Activated gamma-delta T cell treated with anti-CD3 and anti-CD28 coated beads, Interleukin-2, amount 50 U/mL, for 16 hours (primary cell): ENCODE measurements around the gene KIF6.

Source experiments
- DNase-seq: peaks from one replicate; pipeline ENCODE4 v3.0.0-alpha.2; 2020; ENCODE audit warnings: low read depth

Gene KIF6

DNA sequence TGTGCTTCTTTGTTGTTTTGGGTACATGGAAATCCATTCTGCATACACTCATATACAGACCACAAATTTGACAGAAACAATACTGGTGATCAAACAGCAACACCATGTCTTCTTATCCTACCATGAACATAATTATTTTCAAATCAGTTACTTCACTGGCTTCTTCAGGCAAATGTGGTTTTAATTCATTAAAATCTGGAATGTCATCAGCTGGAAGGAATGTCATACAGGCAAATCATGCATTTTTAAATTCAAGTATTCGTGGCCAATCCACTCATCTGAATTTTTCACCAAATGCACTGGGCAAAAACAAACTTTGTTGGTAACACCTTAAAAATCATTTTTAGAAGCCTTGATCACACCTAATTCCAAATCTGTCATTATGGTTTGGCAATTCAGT, 59.3 kb downstream of the KIF6 start:
- no peak for DNase-seq

DNA sequence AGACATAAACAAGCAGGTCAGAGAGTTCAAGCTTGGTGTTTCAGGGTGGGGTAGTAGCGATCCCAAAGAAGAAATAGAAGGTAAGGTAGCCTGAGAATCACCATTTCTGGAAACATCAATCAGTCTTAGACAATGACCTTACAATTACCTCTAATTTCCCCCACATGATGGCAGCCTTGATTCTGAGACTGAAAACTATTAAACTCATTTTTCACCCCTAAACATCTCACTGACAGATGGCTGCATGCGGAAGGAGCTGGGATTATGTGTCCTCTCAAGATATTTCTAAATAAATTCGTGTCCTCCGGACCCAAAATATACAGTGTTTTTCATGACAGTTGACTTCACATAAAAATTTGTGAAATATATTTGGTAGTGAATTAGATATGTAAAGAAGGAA, 61.0 kb downstream of the KIF6 start:
- no peak for DNase-seq

DNA sequence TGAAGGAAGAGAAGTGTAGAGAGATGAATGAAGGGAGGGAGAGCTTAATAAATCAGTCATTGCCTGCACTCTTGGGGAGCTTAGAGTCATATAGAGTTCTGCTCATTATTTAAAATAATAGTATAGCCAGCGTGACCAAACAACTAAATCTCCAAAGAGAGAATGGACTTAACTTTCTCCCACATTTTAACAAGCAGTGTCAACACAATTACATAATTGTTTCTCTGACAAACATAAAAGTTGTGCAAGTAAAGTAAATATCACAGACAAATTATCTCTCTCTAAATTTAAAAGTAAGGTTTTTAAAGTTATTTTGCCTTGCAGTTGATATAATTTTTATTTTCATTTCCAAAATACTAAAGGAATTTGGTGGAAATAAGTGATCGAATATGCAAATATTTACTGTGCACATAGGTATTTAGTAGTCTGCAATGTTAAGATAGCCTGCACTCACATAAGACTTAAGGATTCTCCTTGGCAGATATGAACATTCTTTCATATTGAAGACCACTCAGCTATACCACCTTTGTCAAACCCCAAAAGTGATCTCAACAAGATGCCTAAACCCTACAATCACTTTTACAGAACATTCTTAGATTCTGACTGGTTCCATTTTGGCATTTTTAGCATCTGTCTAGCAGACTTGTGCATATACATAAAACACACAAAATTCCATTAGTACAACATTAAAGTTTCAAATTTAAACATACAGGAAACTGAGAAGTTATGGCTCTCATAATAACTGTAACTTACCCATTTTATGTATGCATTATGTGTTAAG, 67.7 kb downstream of the KIF6 start:
- DNase-seq = no peak

DNA sequence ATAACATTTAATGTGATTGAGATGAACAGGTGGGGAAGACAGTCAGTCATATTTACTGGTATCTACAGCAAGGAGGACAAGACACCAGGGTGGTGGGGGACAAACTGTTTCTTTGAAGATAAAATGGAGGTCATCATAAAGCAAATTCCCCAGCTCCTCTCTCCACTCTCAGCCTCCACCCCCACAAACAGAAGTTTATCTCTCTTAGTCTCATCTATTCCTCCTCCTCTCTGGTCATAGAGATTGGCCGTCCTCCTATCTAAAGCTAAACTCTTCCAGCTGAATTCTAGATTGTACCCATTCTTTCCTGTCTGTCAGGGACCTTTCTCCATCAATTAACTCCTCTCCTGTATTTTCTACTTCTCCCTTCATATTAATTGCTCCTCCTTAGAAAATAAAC, 71.1 kb downstream of the KIF6 start:
- no peak for DNase-seq

DNA sequence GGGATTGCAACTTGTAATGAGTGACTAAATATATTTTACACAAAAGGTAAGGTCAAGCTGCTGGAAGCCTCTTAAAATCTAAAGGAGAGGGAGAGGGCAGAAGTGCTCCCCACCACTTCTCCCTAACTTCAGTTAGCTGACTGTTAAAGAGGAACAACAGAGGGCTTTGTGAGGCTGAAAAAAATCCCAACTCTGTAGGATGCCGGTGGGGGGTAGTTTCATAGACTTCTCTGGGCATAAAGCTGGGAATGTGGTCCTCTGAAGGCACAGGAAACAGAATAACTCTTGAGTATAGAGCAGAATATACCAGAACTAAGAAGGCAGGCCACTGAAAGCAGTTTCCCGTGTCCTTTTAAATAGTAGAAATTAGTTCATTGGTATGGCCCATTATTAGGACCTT, 71.6 kb downstream of the KIF6 start:
- DNase-seq = no peak

DNA sequence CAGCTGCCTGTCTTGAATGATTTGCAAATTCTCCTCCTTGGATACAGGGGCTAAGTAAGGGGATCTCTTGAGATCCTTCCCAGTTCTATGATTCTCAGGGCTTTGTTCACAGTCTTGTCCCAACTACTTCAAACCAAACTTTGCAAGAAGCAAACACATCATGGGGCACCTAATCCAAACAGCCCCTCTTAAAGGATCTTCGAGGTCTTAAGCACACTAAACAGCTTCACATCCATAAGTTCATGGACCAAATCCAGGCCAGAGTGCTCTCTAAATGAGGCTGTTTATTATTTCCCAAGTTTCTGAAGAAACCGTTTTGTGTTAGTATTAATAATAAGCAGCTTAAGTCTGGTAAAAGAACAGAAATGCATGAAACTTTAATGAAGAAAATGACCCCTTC, 75.2 kb downstream of the KIF6 start:
- no peak for DNase-seq

DNA sequence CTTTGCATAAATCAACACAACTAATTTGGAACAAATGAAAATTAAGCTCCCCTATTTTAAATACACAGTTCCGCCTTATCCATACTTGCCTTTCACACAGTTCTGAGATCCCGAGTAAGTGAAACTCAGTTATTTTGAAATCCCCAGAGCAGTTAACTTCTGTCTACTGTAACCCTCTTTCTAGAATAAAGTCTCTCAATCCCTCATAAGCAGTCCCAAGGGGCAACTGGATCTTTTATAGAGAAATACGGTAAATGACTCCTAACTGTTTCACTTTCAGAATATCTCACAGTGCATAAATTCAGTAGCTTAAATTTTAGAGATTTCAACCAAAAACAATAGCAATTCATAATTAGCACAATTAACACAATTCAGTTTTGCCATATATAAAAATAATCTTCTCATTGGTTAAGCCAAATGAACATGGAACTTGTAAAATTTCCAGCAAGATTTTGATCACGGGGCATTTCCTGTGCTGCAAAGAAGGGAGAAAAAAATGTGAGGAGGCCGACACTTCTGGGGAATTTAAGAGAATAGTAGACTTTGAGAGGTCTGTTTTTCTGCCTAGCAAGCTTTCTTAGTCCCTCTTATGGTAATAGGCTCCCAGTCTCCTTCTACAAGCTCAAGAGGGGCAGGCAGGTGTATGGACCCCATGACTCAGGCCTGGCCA, 78.3 kb downstream of the KIF6 start:
- DNase-seq = no peak

DNA sequence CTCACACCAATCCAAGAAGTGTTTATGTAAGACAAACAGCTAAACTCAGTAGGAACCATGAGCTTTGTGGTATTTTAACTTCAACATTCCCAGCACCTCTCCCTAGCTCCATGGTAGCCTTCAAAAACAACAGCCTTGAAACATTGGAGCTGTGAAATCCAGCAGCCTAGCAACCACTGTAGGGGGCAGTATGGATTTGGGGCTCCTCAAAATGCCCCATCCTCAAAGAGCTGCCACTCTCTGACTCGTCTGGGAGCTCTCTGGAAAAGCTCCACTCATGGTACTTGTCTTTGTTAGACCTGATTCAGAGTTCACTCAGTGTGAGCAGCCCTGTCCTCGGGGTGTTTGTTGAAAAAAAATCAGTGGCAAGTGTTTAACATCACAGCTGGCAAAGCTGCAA, 82.9 kb downstream of the KIF6 start:
- DNase-seq = no peak

DNA sequence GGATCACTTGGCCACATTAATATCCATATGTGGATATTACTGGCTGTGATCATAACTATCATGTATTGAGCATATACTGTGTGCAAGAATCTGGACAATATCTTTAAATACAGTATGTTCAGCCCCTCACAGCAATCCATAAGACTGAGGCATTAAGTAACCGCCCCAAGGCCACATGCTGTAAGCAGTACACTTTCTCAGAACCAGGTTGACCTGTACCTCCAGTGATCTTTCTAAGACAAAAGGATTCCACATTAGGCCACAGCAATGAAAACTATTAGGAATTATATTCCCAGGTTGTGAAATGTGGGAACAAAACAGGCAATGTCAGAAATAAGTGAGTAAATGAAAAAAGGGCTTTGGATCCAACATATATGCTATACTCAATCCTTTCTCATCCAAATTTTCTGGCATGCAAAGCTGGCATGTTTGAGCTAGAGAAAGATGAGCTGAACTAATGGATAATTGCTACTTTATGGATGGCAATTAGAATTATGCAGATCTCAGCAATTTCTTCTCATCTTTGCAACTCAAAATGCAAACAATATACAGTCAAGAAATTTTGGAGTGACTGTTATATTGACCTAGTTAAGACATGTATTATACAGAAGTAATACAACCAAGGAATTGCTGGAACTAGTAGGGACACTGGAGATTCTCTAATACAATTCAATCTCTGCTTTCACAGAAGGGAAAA, 86.9 kb downstream of the KIF6 start:
- DNase-seq = no peak

DNA sequence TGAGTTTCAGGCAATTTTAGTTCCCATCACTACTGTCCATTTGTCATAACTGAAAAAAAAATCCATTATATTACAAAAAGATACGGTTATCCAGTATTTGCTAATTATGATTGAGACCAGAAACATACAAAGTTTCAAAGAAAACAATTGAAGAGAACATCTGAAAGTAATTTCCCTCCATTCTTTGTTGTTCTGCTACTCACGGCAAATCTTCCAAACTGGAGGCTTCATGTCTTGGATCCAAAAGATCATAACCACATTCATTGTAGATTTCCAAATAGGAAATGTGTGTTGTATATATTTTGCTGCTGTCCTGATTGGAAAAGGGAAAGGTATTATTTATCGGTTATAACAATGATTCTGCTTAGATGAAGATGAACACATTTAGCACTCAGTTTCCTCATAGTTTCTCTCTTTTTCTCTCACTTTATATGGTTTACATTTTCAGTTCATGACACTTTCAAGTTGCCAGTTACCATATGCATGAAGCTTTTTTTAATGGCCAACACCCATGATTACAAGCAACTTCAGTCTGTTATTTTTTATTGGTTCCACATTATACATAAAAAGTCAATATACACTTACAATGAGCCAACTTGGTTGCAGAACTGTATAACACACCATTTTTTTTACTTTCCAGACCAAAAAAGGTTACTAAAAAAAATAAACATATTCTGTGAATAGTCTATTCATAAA, 90.4 kb downstream of the KIF6 start:
- no peak for DNase-seq

DNA sequence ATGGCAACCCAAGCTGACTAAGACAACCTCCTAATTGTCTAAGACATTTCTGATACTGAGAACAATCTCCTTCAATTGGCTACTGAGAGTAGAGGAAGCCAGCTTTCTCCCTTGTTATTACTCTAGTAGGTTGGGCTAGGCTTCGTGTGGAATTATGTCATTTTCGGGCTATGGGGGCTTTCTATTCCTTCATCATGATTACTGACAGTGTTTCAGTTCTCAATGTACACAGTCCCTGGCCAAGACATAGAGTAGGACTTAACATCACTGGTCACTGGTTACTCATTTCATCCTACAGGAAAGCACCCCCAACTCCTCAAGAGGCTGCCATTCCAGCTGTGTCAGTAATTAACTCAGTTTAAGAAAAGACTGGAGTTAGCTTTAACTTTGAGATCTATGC, 100.0 kb downstream of the KIF6 start:
- DNase-seq = no peak

DNA sequence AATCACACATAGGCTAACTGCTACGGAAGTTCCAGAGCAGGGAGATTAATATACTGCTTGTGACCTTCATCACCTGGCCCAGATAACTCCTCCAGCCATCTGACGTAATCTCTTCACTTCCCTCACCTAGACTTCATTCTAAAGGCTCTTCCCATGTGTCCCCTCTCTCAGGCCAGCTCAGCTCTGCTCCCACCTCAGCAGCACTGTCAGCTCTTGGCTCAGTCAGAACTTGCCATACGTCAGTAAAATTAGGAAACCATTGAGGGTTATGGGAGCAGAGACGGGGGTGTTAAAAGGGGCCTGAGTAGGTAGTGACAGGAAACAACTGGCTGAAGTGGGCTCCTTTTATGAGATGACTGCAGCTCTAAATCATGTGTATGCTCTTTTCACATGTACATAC, 101.5 kb downstream of the KIF6 start:
- DNase-seq = no peak

DNA sequence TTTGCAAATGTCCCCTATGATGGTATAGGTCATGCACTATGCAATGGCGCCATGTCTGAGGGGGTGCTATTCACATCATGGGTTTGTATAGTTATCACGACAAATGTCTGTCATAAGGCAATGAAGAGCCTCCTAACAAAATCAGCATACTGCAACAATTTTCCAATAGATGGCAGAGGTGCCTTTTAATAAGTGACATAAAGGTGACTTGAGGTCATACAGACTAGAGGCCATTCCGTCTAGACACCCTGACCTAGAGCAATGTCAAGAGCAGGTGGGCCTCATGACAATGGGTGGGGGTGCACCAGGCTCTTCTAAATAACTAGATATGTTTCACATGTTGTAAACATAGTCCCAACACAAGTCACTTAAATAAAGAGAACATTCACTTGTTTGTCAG, 107.7 kb downstream of the KIF6 start:
- no peak for DNase-seq

DNA sequence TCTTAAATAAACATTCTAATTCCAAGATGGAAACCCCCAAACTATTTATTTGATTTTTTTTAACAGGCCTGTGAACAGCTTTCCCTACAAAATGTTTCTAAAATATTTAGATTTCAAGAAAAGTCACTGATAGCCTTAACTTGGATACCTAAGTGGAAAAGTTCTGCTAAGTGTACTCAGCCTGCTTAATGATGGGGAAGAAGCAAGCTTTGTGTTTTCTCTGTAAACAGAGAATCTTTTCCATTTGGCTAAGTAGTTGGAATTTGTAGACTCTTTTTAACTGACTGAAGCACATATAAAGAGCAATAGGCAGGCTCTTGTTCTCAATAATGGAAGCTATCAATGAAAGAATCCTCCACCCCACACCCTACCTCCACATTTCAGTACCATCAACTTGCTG, 108.2 kb downstream of the KIF6 start:
- DNase-seq = no peak

DNA sequence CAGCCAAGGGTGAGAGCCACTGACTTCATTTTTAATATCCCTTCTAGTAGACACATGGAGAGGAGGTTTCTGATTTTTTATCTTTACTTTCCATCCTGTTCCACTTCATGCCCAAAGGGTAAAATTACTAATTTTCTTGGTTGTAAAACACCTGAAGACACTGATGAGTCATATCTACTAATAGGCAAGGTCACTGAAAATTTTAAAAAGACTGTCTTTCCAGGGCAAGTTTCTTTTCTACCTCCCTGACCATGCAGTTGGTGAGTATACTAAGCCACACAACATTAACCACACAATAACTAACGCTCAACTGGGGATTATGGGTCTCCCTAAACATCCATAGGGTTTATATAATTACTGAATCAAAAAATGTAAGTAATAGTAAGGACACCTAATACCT, 109.6 kb downstream of the KIF6 start:
- no peak for DNase-seq

DNA sequence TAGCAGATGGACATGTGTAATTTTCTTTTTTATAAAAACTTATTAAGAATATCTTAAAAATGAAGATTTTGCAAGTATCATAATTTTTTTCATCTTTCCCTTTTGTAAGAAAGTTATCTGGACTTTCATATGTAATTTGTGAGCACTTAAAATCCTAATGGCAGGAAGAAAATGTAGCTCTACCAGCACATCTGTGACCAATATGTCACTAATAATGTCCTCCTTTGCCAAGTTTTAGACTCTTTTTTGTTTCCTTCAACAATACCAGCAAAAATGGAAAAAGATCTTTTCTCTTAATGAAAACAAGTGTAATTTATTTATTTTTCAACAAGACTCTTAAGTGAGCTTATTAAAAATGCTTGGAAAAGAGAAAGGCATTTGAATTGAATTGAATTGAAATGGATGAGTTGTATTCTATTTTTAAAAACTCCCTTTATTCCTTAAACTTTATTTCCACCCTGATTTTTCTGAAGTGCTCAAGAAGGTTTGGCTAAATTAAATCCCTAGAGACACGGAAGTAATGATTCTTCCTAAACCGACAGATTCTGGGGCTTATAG, 110.7 kb downstream of the KIF6 start:
- no peak for DNase-seq

DNA sequence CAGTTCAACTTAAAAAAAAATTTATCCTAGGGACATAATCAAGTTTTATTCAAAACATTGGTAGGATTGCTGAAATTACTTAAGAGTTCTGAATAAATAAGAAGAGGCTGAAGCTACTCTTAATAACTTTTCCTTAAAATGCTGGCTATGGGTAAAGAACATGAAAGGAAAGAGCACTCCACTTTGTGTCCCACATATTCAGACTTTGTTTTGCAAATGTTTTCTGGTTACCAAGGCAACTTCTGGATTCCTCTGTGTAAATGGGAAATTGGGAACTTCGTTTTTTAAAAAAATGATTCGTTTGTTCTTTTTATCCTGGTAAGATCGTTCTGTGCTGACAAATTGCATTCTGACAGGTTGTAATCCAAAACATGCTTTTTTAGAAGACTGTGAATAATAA, 115.0 kb downstream of the KIF6 start:
- no peak for DNase-seq

DNA sequence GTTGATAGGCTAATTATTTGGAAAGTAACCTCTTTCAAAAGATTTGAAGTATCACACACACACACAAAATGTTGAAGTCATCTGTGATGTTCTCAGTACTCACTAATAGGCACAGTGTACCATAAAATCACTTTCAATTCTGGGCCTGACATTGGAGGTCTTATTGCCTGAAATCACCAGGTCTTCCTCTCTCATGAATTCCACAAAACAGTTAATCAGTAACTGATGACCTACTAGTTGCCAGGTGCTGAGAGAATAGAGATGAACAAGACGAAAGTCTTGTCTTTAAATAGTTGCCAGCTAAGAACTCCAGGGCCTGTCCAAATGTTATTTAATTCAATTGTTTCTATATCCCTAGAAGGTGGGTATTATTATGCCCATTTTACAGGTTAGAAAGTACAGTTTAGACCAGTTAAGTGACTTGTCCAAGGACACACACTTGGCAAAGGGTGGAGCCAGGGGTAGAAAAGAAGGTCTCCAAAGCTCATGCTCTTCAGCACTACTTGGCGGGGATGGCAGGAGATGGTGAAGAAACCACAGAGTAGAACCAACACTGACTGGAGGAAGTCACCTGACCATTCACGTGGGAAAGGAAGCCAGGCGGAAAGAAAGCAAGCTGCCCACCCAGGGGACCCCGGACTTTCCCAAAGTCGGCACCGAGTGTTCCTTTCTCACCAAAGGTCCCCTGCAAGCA, 116.4 kb downstream of the KIF6 start:
- DNase-seq = no peak

DNA sequence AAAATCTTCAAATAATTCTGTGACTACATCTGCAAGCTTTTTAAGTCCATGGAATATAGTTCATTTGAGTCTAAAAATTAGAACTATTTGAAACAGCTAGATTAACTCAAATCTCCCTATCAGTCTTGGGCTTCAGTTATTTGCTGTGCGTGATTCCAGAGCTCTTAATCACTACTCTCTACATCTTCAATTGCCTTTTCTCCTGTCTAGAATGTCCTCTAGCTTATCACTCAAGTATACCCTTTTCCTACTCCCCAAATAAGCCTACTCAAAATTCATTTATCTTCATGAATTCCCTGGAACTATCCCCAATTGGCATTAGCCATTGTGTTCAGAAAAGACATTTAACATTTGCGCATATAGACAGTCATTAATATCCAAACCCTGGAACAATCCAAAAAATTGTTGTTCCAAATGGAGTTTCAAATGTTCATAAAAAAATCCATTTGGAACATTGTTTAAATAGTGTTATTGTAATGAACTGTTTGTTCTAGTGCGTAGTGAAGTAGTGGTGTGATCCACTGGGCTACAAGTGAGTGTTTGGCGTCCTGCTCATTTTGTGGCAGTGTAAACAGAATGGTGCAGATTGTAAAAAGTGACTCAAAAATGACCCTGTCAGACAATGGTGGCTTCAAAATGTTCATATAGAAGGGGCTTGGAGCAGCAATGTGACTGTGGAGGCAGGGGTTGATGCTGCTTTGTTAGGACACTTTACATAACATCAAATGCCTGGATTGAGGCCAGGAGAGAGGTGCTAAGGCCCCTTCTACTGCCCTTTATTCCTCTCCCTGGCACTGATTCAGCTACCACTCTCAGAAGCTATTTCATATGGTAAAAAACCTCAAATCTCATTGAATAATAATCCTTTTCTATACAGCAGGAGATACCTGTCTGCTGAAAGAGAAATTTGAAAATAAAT, 122.3 kb downstream of the KIF6 start:
- DNase-seq = no peak

DNA sequence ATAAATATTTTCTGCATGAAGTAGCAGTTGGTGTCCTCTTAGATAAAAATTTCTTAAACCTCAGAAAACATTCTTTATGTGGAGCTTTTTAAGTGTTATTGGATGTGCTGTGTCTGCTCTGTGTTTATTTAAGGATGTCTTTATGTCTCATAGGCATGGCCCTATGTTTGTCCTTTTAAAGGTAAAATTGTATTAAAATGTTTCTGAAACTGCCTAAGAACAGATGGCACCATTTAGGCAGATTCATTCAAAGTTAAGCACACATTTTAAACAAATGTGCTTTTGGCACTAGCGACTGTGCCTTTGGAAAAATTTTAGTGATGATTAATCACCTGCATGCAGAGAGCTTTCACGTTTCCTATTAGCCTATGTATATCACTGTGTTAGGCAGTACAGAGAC, 125.2 kb downstream of the KIF6 start:
- no peak for DNase-seq

DNA sequence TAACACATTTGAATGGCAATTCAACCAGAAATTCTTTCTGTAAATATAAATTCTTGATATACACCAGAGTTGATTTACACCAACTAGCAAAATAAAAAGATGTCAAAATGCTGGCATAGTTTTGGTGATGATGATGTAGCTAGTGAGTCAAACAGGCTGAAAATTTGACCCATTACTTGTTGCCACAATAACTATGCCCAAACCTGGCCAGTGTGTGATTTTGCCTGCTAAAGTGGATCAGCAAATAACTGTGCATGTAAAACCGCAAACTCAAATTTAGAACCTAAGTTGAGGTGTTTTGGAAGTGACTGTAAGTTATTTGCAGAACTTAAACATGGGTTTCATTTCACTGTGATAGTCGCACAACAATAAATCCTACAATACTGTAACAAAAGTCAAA, 125.9 kb downstream of the KIF6 start:
- no peak for DNase-seq
